Melanocyte of skin (primary cell): ENCODE results near the gene MRPL44. TPM values are rescaled to one million over a fixed set of nuclear protein-coding genes. Genes with fewer than 3 reads are reported as not detected.

Experiments
- total RNA-seq, 2 donors: library from RNA; depleted of rRNA; stranded (reverse); fragments of >200 nt; gene quantifications; 2 replicates each; pipeline ENCODE4 v1.2.3, GENCODE V29; 2012

Gene MRPL44
- 10 to 100 TPM; 77.9 to 95.0 TPM for total RNA-seq

DNA sequence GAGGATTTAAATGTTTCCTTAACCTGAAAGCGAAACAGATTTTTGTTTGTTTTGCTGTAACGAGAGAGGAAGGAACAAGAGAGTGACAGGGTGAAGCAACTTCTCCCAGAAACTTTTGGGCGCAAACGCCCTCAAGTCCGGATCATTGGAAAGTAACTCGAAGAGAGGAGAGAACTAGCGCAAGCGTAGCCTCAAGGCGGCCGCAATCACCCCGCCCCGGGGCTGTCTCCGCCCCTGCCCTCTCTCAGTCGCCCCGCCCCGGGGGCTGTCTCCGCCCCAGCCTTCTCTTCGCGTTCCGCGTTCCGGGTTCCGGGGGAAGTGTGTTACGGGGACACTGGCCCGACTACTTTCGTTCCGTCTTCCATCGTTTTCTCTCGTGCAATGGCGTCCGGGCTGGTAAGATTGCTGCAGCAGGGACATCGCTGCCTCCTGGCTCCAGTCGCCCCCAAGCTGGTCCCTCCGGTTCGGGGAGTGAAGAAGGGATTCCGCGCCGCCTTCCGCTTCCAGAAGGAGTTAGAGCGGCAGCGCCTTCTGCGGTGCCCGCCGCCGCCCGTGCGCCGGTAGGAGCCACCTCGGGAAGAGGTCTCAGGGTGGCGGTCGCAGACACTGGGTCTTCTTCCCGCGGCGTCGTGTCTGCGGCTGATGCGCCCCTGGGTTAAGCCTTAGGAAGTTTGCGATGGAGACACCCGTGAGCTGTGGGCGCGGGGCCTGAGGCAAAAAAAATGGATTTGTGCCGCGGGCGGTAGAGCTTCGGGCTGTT, at the start of gene MRPL44:
MRPL44 (plus strand) TSS at position 372 of the 760 bp plus-strand sequence; CDS start at position 382, 10 bp downstream.

DNA sequence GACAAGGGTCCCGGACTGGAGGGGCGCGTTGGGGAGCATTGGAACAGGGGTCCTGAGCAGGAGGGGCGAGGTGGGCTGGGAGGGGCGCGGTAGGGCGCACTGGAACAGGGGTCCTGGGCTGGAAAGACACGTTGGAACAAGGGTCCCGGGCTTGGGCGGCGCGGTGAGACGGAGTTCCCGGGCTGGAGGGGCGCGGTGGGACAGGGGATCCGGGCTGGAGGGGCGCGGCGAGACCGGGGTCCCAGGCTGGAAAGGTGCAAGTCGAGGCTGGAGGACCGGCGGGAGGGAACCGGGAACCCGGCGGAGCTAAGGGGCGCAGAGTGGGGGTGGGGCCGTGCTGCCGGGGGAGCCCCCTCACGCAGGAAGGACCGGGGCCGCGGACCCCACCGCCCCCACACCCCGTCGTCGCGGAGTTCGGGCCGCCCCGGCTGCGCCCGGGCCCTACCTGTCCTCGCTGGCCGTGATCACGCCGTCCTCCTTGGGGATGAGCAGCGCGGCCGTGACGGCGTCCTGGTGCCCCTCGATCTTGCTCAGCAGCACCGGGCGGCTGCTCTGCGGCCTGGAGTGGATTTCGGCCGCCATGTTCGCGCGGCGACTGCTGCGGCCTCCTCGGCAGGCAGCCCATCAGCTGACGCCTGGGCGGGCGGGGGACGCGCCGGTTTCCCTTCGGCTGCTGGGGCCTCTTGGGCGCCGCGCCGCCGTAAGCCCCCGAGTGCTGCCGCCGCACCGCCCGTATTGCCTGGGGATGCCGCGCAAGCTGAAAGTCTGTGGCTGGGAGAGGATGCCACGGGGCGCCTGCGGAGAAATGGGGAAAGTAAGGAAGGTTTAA, 12.3 kb upstream of the MRPL44 start, which contains the start of gene WDFY1:
WDFY1 (minus strand) TSS at position 633 of the 829 bp plus-strand sequence; CDS start at position 582, 51 bp downstream.

Other genes with a start within 250 kb of the MRPL44 start
- gene AP1S3, start 119.9 kb upstream of the MRPL44 start, total RNA-seq: 10 to 100 TPM in 1 of 2 donors, 1 to 10 TPM in 1; 8.9 to 26.3 TPM
- gene WDFY1, start 12.1 kb upstream of the MRPL44 start, total RNA-seq: 100 to 1,000 TPM; 231 to 252 TPM
- gene SERPINE2, start 81.8 kb downstream of the MRPL44 start, total RNA-seq: 100 to 1,000 TPM in 1 of 2 donors, 10 to 100 TPM in 1; 62.3 to 142 TPM